ENCODE data around the gene CCDC70.
A peak's percentile ranks its signal among the peaks of the same experiment; 100 is the strongest.
"Not testable (repeated sequence)": the region's sequence is repeated elsewhere in the genome, so short reads cannot be mapped to it uniquely, and the experiment has no call there.

Gene CCDC70

DNA sequence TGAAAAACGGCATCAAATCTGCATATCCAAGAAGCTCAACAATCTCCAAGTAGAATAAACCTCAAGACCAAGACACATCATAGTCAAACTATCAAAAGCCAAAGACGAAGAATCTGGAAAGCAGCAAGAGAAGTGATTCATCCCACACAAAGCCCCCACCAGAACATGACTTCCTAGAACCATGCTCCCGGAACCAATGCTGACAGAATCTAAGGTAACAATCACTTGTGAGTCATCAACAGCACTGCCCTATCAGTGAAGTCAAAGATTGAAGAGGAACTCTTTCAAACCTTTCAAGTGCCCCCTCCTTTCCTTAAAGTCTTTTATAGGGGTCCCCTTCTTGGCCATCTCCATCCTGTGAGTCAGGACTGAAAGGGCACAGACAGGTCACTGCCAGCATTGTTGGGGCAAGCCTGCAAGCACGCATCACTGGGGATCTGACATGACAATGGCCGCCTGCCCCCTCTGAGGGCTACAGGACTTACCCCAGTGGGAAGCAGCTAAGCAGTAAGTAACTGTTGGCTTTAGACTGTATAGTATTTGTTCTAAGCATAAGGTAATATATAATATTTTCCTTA lies at the start of gene CCDC70:
Gene CCDC70, plus strand, starts transcription at position 247 of the 578 bp plus-strand sequence. CDS start 3,443 bp downstream, outside the sequence.
- DNase-seq (ENCODE audit: low read depth), result no peak

- no peak for DNase-seq (ENCODE audit: low read depth)
Measured at GRCh38 chr13:51814071-51814470, 47.7 kb upstream of the CCDC70 start.

- peak; percentile 43 for DNase-seq (ENCODE audit: low read depth)
Measured at GRCh38 chr13:51814825-51815650, 46.7 kb upstream of the CCDC70 start.

DNA sequence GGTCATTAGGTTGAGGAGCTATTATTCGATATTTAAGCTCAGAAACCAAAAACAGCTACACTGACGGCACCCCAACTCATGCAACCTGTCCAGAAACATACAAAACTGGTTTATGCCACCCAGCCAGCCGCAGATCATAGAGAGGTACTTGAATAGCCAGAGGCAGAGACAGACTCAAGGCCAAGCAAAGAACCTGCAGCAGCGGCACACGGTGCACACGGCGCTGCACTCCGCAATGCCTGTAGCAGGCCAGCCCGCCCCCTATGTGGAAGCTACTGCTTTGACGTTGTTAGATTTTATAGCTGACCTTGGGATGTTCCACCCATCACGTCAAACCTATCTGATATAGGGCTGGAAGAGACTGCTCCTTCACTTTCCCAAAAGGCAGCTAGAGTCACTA lies 45.9 kb upstream of the CCDC70 start:
- no peak for DNase-seq (ENCODE audit: low read depth)

DNA sequence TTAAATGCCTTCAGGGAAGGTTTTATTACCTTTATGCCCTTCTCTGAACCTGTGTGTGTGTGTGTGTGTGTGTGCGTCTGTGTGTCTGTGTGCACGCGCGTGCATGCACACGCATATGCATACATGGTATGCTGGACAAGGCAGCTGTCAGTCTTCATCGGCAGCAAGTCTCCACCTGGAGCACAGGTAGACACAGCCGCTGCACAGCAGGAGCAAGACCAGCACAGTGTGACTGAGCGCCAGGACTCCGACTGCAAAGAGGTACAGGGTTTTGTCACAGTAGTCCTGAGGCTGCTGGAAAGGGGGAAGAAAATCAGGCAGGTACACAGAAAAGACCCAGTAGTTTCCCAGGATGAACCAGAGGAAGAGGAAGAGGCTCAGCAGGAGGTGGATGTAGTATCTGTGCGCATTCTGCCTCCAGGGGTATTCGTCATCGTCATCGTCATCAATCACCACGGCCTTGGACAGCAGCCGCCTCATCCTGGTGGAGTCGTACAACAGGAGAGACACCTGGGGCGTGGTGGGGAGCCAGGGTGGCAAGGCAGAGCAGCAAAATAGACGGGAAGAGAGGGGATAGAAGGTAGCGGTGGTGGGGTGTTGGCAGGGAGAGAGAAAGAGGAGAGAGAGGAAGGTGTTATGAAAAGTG lies 45.0 kb upstream of the CCDC70 start:
- no peak for DNase-seq (ENCODE audit: low read depth)

DNA sequence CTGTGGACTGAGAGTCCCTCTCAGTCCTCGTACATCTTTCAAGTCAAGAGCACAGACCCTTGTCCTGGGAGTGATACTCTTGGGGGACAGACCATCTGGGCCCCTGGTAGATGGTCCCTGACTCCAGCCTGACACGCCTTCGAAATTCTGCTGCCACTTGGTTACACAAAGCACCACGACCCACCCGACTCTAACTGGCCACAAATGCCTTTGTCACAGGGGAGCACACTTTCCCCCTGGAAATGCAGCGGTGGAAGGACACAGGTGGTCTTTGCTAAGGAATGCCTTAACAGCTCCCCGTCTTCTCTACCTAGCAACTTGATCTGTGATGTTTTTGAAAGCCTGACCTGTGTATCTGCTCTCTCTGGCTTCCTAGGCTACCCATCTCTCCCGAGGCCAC lies 44.1 kb upstream of the CCDC70 start:
- no peak for DNase-seq (ENCODE audit: low read depth)

GRCh38 chr13:51818276-51818675 lies 43.5 kb upstream of the CCDC70 start:
- DNase-seq (ENCODE audit: low read depth), result no peak

- peak; percentile 51 for DNase-seq (ENCODE audit: low read depth)
Measured at GRCh38 chr13:51818781-51819511, 42.8 kb upstream of the CCDC70 start.

GRCh38 chr13:51819544-51819943 lies 42.2 kb upstream of the CCDC70 start:
- no peak for DNase-seq (ENCODE audit: low read depth)

DNA sequence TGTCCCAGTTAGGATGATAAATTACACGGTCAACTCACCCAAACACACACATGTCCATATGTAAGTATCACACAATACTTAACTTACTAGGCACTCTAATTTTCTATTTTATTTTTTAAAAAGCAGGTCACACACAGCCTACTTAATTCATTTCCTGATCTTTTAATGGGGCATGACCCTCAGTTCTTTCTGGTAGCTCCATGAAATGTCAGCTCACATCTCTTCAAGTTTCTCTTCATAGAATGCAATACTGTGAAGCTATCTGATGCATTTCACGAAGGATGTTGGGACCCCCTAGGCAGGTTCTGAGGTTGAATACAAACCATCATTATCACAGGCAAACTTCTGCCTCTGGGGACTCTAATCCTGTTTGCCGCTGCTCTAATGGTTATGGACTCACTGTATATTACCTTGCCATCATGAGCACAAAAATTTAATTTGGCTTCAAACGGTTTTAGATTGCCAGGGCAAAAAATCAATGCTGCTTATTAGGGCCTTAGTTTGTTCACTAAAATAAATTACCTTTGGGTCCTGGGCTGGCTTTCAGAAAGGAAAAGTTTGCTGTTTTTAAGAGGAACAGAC lies 41.7 kb upstream of the CCDC70 start:
- DNase-seq (ENCODE audit: low read depth), result no peak

- peak; percentile 33 for DNase-seq (ENCODE audit: low read depth)
Measured at GRCh38 chr13:51821606-51822005, 40.2 kb upstream of the CCDC70 start.

DNA sequence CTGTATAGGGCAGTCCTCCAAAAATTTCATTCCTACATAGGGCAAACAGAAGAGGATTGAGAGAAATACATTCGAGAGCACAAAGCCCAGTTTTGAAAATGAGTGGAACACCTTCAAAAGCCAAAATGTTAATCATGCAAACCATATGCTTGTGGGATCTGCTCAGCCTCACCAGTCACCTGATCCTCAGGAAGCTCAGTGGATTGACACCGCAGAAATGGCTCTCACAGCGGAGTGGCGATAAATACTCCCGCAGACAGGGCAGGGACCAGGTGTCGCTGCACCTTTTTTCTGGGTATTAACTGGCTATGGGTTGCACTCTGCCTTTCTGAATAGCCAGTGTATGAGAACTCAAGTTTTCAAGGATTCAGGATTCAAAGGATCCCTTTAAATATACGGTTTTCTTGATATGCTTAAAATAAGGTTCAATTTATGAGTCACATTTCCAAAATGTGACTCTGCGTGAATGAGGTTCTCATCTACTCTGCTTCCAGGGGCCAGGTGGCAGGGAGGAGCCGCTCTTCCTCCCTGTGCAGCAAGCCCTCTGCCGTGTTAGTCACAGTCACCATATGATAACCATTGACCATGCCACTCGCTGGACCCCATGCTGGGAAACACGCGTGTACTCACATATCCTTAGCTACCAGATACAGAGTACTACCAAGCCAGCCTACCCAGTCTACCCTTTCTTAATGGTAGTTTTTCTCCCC lies 39.5 kb upstream of the CCDC70 start:
- peak; percentile 52 for DNase-seq (ENCODE audit: low read depth)

DNA sequence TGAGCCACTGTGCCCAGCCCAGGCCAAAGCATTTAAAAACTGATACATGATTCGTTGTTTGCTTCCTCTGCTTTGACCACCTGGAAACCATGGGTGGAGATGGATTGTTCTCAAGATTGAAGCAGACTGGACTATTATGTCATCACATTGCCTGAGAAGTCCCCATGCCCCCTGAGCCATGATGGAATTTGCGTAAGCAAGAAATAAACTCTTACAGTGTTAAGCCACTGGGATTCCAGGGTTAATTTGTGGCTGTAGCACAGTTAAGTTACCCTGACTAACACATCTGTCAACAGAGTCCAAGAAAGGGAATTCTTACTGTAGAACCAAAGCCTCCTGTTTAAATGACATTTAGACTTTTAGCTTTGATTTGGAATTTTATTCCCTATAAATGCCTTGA lies 38.4 kb upstream of the CCDC70 start:
- DNase-seq (ENCODE audit: low read depth), result no peak

- DNase-seq (ENCODE audit: low read depth), result no peak
Measured at GRCh38 chr13:51823863-51824262, 37.9 kb upstream of the CCDC70 start.

DNA sequence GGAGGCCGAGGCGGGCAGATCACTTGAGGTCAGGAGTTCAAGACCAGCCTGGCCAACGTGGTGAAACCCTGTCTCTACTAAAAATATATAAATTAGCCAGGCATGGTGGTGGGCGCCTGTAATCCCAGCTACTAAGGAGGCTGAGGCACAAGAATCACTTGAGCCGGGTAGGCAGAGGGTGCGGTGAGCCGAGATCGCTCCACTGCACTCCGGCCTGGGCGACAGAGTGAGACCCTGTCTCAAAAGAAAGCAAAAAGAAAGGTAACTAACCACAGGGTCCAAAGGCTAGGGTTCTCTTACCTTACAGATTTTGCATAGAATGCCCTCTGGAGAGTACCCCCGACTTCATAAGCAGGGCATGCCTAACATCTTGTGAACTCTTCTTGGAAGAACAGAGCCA lies 37.1 kb upstream of the CCDC70 start:
- DNase-seq (ENCODE audit: low read depth), result not testable (repeated sequence)

DNA sequence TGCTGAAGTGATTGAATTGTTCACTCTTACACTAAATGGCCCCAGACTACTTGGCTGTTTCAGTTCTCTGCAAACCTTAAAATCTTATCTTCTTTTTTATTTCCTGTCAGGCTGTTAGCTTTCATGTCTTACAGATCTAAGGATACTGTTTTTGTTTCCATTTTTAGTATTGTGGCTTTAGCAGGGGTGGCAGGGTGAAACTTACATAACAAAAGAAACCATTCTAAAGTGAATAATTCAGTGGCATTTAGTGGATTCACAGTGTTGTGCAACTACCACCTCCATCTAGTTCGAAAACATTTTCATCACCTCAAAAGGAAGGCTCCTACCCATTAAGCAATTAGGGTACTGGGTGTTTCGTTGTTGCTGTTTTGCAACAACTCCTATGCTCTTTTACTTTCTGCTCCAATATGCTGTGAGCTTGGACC lies 36.6 kb upstream of the CCDC70 start:
- DNase-seq (ENCODE audit: low read depth), result no peak

DNA sequence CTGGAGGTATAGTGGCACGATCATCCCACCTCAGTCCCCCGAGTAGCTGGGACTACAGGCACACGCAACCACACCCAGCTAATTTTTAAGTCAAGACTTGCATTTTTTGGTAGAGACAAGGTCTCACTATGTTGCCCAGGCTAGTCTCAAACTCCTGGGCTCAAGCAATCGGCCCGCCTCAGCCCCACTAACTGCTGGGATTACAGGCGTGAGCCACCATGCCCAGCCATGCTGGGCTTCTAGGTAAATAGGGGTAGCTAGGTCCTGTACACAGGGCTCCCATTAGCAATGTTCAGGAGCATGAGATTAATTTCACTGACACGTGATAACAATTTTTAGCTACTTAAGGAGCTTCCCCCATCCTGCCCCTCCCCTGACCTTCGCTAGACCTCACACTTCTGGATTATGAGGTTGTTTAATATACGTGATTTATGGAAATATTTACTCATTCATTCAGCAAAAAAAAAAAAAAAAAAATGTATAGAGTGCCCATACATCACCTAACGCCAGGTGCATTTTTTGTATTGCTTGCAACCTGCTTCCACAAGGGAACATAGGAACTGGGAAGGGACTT lies 36.0 kb upstream of the CCDC70 start:
- DNase-seq (ENCODE audit: low read depth), result no peak

- no peak for DNase-seq (ENCODE audit: low read depth)
Measured at GRCh38 chr13:51826606-51827005, 35.2 kb upstream of the CCDC70 start.

- DNase-seq (ENCODE audit: low read depth), result no peak
Measured at GRCh38 chr13:51827254-51827653, 34.5 kb upstream of the CCDC70 start.

GRCh38 chr13:51828730-51829567 lies 32.8 kb upstream of the CCDC70 start:
- DNase-seq (ENCODE audit: low read depth), result no peak
